GM18526 (cell line): ENCODE measurements around the gene NAGLU.

Experiments used
- POLR2A ChIP-seq: IDR thresholded peaks from 3 replicates; pipeline ENCODE4 v1.6.1; 2011; ENCODE audit not compliant: insufficient read length; ENCODE audit errors: extremely low read depth

Gene NAGLU

GRCh38 chr17:42591411-42591810 lies 55.4 kb downstream of the NAGLU start:
- no peak for TF ChIP-seq POLR2A
